ENCODE data around the gene TMIGD3.
A peak's percentile ranks its signal among the peaks of the same experiment; 100 is the strongest.
"Not testable (repeated sequence)": the region's sequence is repeated elsewhere in the genome, so short reads cannot be mapped to it uniquely, and the experiment has no call there.

TMIGD3 gene

GRCh38 chr1:111503585-111504060 lies at the start of gene TMIGD3, which contains the start of gene ADORA3:
Gene TMIGD3 (minus strand): TSS chr1:111503633. CDS start chr1:111503354, 279 bp downstream.
Gene ADORA3 (minus strand): TSS chr1:111503633. CDS start chr1:111503354, 279 bp downstream.
- no peak for DNase-seq

- no peak for DNase-seq
Observed at GRCh38 chr1:111553196-111553595, 49.8 kb upstream of the TMIGD3 start.

DNA sequence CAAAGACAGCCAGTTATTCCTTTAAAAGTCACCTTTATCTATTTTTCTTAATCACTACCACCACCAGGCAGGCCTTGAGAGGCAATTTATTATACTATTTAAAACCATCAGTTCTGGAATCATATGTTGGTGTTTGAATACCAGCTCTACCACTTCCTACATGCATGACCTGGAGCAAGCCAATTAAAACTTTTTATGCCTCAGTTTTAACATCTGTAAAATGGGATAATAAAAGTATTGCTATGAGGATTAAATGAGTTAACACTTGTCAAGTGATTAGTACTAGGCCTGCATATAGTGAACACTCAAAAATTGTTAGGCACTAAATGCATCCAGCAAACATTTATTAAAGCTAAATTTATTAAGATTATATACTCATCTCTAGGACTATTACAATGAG lies 49.2 kb upstream of the TMIGD3 start:
- no peak for DNase-seq

DNA sequence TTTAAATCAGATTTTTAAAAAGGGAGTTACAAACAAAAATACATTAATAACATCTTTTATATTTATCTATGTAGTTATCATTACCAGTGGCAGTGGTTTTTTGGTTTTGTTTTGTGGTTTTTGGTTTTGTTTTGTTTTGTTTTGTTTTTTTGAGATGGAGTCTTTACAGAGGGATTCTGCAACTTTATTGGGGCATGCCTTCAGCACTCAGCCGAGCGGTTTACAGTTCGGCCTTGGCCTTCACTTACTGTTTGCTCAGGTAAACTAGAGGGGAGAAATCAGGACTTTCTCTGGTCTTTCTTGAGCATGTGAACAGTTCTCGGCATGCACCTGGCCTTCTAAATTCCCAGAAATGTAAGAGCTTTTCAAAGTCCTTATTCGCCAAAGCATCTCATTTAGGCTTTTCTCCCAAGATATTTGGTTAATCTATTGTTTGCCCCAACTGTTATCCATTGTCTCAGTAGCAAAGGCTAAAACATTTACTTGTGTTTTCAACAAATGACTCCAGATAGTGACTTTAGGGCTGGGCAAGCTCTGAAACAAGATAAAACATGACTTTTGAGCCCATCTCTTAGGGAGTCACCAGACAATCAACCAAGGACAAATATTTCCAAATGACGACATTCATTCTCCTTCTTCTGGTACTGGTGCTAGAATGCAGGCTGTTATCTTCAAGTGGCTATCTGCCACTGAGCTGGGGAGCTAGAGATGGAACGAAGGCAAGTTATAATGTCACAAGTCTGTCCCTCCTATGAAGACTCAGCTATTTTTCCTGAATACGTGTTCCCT lies 48.4 kb upstream of the TMIGD3 start:
- DNase-seq: no peak

DNA sequence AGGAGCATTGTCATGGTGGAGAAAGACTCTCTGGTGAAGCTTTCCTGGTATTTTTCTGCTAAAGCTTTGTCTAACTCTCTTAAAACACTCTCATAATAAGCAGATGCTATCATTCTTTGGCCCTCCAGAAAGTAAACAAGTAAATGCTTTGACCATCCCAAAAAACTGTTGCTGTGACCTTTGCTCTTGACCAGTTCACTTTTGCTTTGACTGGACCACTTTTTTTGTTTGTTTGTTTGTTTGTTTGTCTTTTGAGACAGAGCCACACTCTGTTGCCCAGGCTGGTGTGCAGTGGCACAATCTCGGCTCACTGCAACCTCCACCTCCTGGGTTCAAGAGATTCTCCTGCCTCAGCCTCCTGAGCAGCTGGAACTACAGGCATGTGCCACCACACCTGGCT lies 44.4 kb upstream of the TMIGD3 start:
- not testable (repeated sequence) for DNase-seq

GRCh38 chr1:111542187-111542586 lies 38.8 kb upstream of the TMIGD3 start:
- DNase-seq: no peak

GRCh38 chr1:111541721-111542120 lies 38.3 kb upstream of the TMIGD3 start:
- DNase-seq: no peak

DNA sequence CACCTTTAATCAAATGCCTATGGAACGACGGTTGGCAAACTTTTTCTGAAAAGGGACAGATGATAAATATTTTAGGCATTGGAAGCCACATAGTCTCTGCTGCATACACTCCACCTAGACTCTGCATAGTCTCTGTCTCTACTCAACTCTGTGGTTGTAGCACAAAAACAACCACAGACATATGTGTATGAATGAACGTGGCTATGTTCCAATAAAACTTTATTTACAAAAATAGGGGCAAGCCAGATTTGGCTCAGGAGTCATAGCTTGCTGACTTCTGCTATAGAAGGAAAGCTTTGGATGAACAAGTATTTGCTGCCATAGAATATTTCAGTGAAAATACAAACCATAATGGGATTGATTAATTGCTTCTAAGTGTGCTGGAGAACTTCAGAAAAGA lies 37.5 kb upstream of the TMIGD3 start:
- DNase-seq: no peak

DNA sequence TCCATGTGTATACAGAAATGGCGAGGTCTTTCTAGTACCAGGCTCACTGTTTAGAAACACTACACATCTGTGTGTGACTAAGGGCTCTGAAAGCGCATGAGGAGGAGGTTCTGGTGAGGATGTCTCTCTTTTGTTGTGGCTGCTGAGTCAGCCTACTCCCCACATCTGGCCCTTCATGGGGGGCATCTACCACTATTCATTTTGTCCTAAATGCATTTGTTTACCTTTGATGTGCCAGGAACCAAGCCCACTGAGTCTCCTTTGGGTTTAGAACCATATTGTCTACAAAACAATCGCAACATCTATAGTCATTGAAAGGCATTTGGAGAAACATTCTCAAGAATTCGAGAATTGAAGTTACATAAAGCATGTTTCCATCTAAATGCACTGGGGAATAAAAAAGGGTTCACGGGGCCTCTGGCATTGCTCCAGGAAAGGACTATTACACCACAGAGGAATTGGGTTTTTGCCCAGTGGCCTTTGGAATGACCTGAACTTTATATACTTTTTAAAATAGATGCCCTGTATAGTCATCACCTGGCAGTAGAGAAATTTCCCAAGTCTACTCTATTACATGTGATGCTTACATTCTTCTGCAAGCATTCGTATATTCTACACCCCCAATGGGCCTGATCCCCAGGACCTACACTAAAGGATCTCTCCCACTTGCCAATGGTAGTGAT lies 35.1 kb upstream of the TMIGD3 start:
- no peak for DNase-seq

DNA sequence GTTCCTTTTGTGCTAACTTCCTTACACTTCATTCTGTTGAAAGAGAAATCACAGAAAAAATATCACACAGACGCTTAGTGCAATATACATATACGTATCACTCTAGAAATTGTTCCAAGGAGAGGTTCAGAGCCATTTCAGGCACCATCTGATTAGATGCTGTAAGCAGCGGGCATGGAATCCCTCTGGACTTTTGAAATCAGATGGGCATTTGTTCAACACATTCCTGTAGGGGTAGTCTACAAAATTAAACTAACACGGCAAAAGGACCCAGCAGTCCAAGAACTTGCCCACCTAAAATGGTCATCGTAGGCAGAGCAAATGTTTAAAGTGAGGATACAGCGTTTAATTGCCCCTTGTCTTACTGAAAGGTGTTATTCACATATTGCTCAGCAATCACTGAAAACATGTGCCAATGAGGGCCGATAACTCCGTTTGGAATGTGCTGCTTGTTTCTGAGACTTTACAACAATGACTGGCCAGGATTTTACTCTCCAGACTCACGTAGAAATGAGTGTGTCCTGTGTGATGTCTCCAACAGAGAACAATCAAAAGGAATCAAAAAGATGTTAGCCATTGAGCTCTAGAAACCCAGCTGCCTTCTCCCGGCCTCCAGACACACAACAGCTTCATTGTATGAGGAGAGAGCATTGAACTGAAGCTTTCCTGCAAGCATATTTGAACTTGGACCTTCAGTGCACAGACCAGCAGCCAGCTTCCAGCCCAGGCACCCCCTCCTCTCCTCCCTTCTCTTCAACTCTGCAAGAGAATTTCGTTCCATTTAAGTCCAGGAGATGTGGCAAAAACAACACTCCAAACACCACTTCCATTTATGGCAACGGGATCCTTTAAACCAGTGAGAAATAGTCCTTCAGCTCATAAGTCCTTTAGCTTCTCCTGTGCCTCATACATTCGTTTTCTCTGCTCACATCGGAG lies 32.1 kb upstream of the TMIGD3 start:
- DNase-seq: no peak

DNA sequence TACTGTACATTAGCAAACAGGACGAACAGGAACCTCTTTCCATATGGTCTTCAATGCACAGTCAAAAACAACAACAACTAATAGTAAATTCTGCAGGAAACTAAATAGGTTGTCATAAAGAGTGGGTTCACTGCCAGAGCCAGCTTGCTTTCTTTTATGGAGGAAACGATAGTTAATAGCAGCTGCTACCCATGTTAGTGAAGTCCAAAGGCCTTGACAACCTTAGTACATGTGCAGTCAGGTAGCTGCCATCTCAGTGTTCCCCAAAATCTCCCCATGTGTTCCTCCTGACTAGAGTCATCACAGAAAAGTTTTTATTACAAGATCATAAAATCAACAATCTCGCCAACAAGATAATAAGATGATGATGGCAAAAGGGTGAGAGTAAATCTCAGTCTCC lies 16.6 kb upstream of the TMIGD3 start:
- no peak for DNase-seq

- peak; percentile 59 for DNase-seq
Observed at GRCh38 chr1:111517469-111518225, 14.2 kb upstream of the TMIGD3 start.

DNA sequence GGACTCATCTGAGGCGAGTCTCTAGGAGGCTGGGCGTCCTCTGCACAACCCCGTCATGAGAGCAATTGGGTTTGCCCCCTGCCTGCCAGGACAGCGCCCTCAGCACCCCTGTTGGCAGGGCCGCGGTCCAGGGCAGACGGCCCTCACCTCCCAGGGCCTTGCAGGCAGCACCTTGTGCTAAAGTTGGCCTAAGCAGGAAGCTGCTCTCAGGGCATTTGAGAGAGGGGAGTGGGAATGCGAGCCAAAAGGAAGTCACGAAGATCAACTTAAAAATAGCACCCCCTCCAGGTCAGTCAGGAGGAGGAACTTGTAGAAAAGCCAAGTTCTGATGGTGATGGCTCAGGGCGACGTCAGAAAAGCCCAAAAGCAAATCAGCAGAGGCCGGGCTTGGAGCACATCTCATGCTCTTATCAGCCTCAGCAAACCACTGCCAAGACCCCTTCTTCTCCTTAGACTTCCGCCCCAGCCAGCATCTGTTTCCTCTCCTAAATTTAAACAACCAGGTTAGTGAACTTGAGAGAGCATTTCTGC lies 12.6 kb upstream of the TMIGD3 start:
- DNase-seq: peak; percentile 48

DNA sequence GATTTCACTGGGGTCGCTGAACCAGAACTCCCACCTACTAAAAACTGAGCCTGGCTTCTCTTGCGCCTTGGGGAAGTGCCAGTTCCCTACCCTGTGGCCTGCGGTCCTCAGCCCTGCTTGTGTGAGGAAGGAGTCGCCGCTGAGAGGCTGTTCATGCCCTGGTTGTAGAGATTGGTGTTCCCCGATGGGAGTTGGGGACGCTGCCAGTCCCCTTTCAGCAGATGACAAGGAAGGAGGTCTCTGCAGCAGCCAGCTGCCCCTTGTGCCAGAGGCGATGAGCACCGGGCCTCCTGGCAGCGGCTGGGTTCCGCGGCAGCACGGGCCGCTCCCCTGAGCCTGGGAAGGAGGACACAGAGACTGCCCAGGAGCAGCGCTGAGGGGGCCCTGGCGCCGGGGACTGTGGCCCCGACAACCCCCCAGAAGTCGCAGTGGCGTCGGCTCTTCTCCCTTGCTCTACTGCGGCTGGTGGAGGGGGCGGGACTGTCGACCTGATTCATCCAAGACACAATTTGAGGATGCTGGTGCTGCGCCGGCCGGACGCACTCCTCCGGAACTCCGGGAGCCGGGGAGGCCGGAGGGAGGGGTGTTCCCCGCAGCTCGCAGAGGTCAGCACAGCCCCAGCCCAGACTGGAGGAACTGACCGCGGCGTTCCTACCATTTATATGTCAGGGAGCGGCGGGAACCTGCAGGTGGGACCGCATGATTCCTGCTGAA lies 12.0 kb upstream of the TMIGD3 start:
- peak; percentile 25 for DNase-seq

GRCh38 chr1:111513410-111514020 lies 10.1 kb upstream of the TMIGD3 start:
- DNase-seq: peak; percentile 17

- DNase-seq: no peak
Observed at GRCh38 chr1:111512931-111513330, 9.5 kb upstream of the TMIGD3 start.

DNA sequence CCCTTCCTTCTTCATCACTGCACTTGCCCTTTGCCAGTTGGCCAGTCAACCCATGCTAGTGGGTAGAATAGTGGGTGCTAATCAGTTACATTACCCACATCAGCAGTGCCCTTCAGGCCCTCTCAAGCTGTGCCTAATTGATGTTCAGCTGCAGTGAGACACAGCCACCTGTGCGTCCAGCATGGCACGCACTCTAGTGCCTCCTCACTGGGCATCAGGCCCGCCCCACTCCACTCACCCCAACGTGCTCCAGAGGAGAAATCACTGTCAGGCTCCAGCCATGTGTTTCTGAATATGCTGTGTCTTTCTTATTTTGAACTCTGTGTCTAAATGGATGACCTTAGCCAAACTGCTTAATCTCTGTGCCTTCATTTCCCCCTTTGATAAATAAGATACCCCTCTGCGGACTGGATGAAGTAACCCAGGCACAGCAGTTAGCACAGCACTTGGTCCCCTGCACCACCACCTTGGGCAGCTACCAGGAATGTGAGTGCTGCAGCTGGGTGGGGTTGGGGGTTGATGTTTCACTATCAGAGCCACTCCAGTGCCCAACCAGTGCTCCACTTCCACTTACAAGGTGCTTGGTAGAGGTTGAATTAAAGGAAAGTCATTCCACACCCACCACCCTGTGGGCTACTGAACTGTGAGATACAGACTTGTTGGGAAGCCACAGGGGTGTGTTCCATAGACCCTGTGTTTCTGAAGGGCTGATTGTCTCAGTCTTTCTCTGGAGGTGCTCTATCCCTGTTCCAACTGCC lies 8.9 kb upstream of the TMIGD3 start:
- no peak for DNase-seq

- no peak for DNase-seq
Observed at GRCh38 chr1:111511370-111511769, 7.9 kb upstream of the TMIGD3 start.

DNA sequence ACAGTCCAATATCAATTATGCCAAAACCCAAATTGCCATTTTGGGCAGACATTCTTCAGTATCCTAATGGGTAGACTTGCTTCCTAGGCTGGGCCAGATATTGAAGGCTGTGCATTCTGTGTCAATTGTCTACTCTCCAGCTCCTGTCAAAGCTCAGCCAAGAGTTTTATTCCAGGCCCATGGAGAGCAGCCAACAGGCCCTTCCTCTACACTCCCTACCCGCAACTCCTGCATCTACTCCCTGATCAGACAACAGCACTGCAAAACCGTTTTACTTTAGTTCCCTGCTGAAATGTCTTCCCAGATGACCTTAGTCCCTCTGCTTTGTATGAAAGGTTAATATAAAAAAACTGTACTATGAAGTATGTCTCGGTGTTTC lies 6.6 kb upstream of the TMIGD3 start:
- no peak for DNase-seq

Measured in activated CD4-positive, alpha-beta T cell treated with anti-CD3 and anti-CD28 coated beads, Interleukin-2, Interleukin-6, amounts not matched to agents 100 ng/mL and 50 ng/mL, durations not matched to agents 16 hours and 8 hours (primary cell).